Smooth muscle cell (in vitro differentiated cells): Measurements from ENCODE around the gene CPNE2. TPM values are rescaled to one million over a fixed set of nuclear protein-coding genes. Genes with fewer than 3 reads are reported as not detected.

Source experiments
- DNase-seq: peaks from one replicate; lab custom pipeline; 2025; ENCODE audit not compliant: unreplicated experiment; lab: John Stamatoyannopoulos, UW
- H2AFZ ChIP-seq: fragments of 200-600 bp; sonication (generic); 2 replicates; pipeline ENCODE4 v1.6.0; 2016; ENCODE audit warnings: antibody characterized with exemption, low read depth, mild to moderate bottlenecking
- H3F3A ChIP-seq: fragments of 200-600 bp; sonication (generic); 2 replicates; pipeline ENCODE4 v1.6.0; 2017; ENCODE audit warnings: antibody characterized with exemption, low read depth
- H3K27ac ChIP-seq: fragments of 200-600 bp; sonication (generic); 2 replicates; pipeline ENCODE4 v1.5.1; 2016; ENCODE audit warnings: low read depth, mild to moderate bottlenecking
- H3K27me3 ChIP-seq: fragments of 200-600 bp; sonication (generic); 2 replicates; pipeline ENCODE4 v1.6.1; 2016; ENCODE audit warnings: low read depth, mild to moderate bottlenecking
- H3K36me3 ChIP-seq: fragments of 200-600 bp; sonication (generic); 2 replicates; pipeline ENCODE4 v1.5.1; 2016; ENCODE audit warnings: low read depth
- H3K4me1 ChIP-seq: fragments of 200-600 bp; sonication (generic); 2 replicates; pipeline ENCODE4 v1.5.1; 2016; ENCODE audit warnings: low read depth
- H3K4me2 ChIP-seq: fragments of 200-600 bp; sonication (generic); 2 replicates; pipeline ENCODE4 v1.6.0; 2016; ENCODE audit warnings: mild to moderate bottlenecking
- H3K4me3 ChIP-seq: fragments of 200-600 bp; sonication (generic); 2 replicates; pipeline ENCODE4 v1.5.1; 2016; ENCODE audit warnings: mild to moderate bottlenecking
- H3K79me2 ChIP-seq: fragments of 200-600 bp; sonication (generic); 2 replicates; pipeline ENCODE4 v1.6.0; 2016; ENCODE audit warnings: low read depth, mild to moderate bottlenecking
- H3K9ac ChIP-seq: fragments of 200-600 bp; sonication (generic); 2 replicates; pipeline ENCODE4 v1.6.0; 2016; ENCODE audit warnings: low read depth
- H3K9me3 ChIP-seq: fragments of 200-600 bp; sonication (generic); replicated peaks from 2 replicates; pipeline ENCODE4 v1.5.1; 2016; ENCODE audit warnings: low read depth
- H4K20me1 ChIP-seq: fragments of 200-600 bp; sonication (generic); 2 replicates; pipeline ENCODE4 v1.6.0; 2016; ENCODE audit warnings: low read depth
- CTCF ChIP-seq: fragments of 200-600 bp; sonication (generic); IDR thresholded peaks from 2 replicates; pipeline ENCODE4 v1.5.1; 2017; ENCODE audit warnings: borderline replicate concordance, mild to moderate bottlenecking, antibody characterized with exemption; ENCODE audit not compliant: insufficient read depth, poor library complexity, severe bottlenecking
- WGBS: methylation state at CpG from one replicate; pipeline ENCODE4 v1.1.7; 2016; ENCODE audit warnings: low lambda C conversion rate; 5-methylcytosine and 5-hydroxymethylcytosine counted together
- polyA plus RNA-seq: library from polyadenylated mRNA; unstranded; fragments of >200 nt; fragmentation: Nextera tagmentation; extraction: Ambion mirVana; gene quantifications from 2 replicates; pipeline ENCODE4 v1.2.1, GENCODE V29; 2016
- total RNA-seq: library from RNA; depleted of rRNA; stranded (reverse); fragments of >200 nt; gene quantifications from 2 replicates; pipeline ENCODE4 v1.2.3, GENCODE V29; 2014

CPNE2 gene
- total and polyA plus RNA-seq, 2 experiments from 2014 or later = 18.2 to 19.8 TPM

- no peak for DNase-seq
- Histone ChIP-seq H3K4me1 (no peaks in the 10 kb centered on the region), H3K36me3 (no peaks in the 10 kb centered on the region), H3K79me2 (no peaks in the 10 kb centered on the region), H3K9me3 (no peaks in the 10 kb centered on the region), H3K27ac (no peak overlapping the region), H3K4me2 (no peak overlapping the region), H3F3A (no peaks in the 10 kb centered on the region), H3K27me3 (no peaks in the 10 kb centered on the region), H3K4me3 (no peak overlapping the region), H4K20me1 (no peaks in the 10 kb centered on the region), H2AFZ (no peak overlapping the region), H3K9ac (no peak overlapping the region)
- no peak for TF ChIP-seq CTCF
- WGBS = 71% methylated on average over 4 of the region's 4 CpGs
Measured at GRCh38 chr16:57133031-57133430, 40.6 kb downstream of the CPNE2 start.

GRCh38 chr16:57133886-57134285 lies 41.5 kb downstream of the CPNE2 start:
- Histone ChIP-seq H4K20me1 (no peaks in the 10 kb centered on the region), H3K4me2 (no peak overlapping the region), H3K4me1 (no peaks in the 10 kb centered on the region), H3K4me3 (no peak overlapping the region), H3K9ac (no peak overlapping the region), H3K9me3 (no peaks in the 10 kb centered on the region), H3K79me2 (no peaks in the 10 kb centered on the region), H2AFZ (no peak overlapping the region), H3K36me3 (no peaks in the 10 kb centered on the region), H3F3A (no peaks in the 10 kb centered on the region), H3K27ac (no peak overlapping the region), H3K27me3 (no peaks in the 10 kb centered on the region)
- TF ChIP-seq CTCF = no peak
- 92% methylated on average over 10 of the region's 10 CpGs for WGBS
- no peak for DNase-seq

GRCh38 chr16:57134982-57135381 lies 42.6 kb downstream of the CPNE2 start:
- Histone ChIP-seq H3K79me2 (no peaks in the 10 kb centered on the region), H3K27me3 (no peaks in the 10 kb centered on the region), H3K4me1 (no peaks in the 10 kb centered on the region), H3K4me2 (no peak overlapping the region), H3K4me3 (no peak overlapping the region), H2AFZ (no peak overlapping the region), H4K20me1 (no peaks in the 10 kb centered on the region), H3K36me3 (no peaks in the 10 kb centered on the region), H3K9me3 (no peaks in the 10 kb centered on the region), H3F3A (no peaks in the 10 kb centered on the region), H3K9ac (no peak overlapping the region), H3K27ac (no peak overlapping the region)
- 95% methylated on average over 2 of the region's 2 CpGs for WGBS
- TF ChIP-seq CTCF = no peak
- no peak for DNase-seq

GRCh38 chr16:57137043-57137442 lies 44.7 kb downstream of the CPNE2 start:
- Histone ChIP-seq H3K36me3 (no peaks in the 10 kb centered on the region), H3F3A (no peaks in the 10 kb centered on the region), H3K4me1 (no peaks in the 10 kb centered on the region), H3K9ac (no peak overlapping the region), H3K27me3 (no peaks in the 10 kb centered on the region), H3K9me3 (no peaks in the 10 kb centered on the region), H3K4me3 (no peak overlapping the region), H3K4me2 (no peak overlapping the region), H4K20me1 (no peaks in the 10 kb centered on the region), H3K27ac (no peak overlapping the region), H2AFZ (no peak overlapping the region), H3K79me2 (no peaks in the 10 kb centered on the region)
- TF ChIP-seq CTCF = no peak
- no peak for DNase-seq
- WGBS = 90% methylated on average over 14 of the region's 14 CpGs
